ENCODE measurements around the gene OR4A47.
"Not testable (repeated sequence)": the region's sequence is repeated elsewhere in the genome, so short reads cannot be mapped to it uniquely, and the experiment has no call there.

OR4A47 gene

GRCh38 chr11:48488493-48488892 is at the start of gene OR4A47:
OR4A47 (plus strand) TSS chr11:48488793; CDS start chr11:48488793, 0 bp downstream.
- not testable (repeated sequence) for DNase-seq (ENCODE audit: low spot score)

GRCh38 chr11:48455909-48456308 is 32.7 kb upstream of the OR4A47 start:
- not testable (repeated sequence) for DNase-seq (ENCODE audit: low spot score)

- DNase-seq (ENCODE audit: low spot score), result not testable (repeated sequence)
Measured at GRCh38 chr11:48473966-48474365, 14.6 kb upstream of the OR4A47 start.

GRCh38 chr11:48474703-48475102 is 13.9 kb upstream of the OR4A47 start:
- DNase-seq (ENCODE audit: low spot score), result not testable (repeated sequence)

- not testable (repeated sequence) for DNase-seq (ENCODE audit: low spot score)
Measured at GRCh38 chr11:48506169-48506568, 17.6 kb downstream of the OR4A47 start.

DNA sequence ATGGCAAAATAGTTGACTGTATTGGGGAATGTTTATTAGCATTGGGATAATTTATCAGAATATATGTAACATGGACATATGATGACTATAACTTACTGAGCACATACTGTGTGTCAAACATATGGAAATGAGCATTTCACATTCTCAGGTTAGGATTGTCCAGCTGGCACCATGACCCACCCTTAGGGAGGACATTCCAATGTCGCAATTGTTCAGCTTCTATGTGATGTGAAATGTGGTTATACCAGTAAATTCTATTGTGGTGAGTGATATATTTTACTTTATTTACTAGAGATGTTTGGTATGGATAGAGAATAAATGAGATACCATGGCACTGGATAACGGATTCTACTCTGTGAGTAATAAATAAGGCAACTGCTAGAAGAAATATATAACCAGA is 50.4 kb downstream of the OR4A47 start:
- DNase-seq (ENCODE audit: low spot score), result no peak

All from cerebellar cortex (tissue), 1 donor.